NT2/D1 (cell line): ENCODE data around the gene ING5.

Experiments used
- DNase-seq: peaks from one replicate; pipeline ENCODE4 v3.0.0-alpha.2; 2011; ENCODE audit warnings: low read depth, low spot score
- H3K27me3 ChIP-seq: 2 replicates; pipeline ENCODE4 v1.6.0; 2011; ENCODE audit warnings: mild to moderate bottlenecking; ENCODE audit not compliant: insufficient read length, insufficient read depth
- H3K36me3 ChIP-seq: 2 replicates; pipeline ENCODE4 v1.6.1; 2011; ENCODE audit warnings: mild to moderate bottlenecking, low read length, mixed read lengths; ENCODE audit not compliant: insufficient read depth, insufficient read length
- H3K4me1 ChIP-seq: 2 replicates; pipeline ENCODE4 v1.5.1; 2011; ENCODE audit not compliant: insufficient read depth, insufficient read length
- H3K4me3 ChIP-seq: 2 replicates; pipeline ENCODE4 v1.5.1; 2011; ENCODE audit warnings: low read depth; ENCODE audit not compliant: insufficient read length
- H3K9ac ChIP-seq: 2 replicates; pipeline ENCODE4 v1.6.0; 2011; ENCODE audit warnings: low read depth; ENCODE audit not compliant: insufficient read length
- H3K9me3 ChIP-seq: 2 replicates; pipeline ENCODE4 v1.5.1; 2011; ENCODE audit warnings: mild to moderate bottlenecking, low read length; ENCODE audit not compliant: insufficient read depth
- SUZ12 ChIP-seq: IDR thresholded peaks from 2 replicates; pipeline ENCODE4 v1.6.1; 2011; ENCODE audit not compliant: insufficient read length, insufficient read depth; ENCODE audit errors: extremely low read depth
- YY1 ChIP-seq: IDR thresholded peaks from 2 replicates; pipeline ENCODE4 v1.6.1; 2011; ENCODE audit not compliant: insufficient read length, insufficient read depth
- ZNF274 ChIP-seq: IDR thresholded peaks from 2 replicates; pipeline ENCODE4 v1.6.1; 2011; ENCODE audit warnings: mild to moderate bottlenecking, low read depth, low read length

ING5 gene

DNA sequence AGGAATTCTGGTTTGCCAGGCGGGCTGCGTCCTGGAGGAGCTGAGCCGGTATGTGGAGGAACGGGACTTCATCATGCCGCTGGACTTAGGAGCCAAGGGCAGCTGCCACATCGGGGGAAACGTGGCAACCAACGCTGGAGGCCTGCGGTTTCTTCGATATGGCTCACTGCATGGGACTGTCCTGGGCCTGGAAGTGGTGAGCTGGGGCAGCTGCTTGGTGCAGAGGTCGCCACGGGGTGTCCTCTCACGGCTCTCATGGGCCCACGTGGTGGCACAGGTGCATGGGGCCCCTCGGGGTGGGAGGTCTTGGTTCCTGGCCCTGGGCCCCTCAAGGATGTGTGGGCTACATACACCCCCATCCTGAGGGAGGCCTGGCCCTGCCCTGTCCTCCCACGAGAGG lies 41.8 kb downstream of the ING5 start:
- DNase-seq = no peak
- peaks cover 38% of the 10 kb centered on the region for H3K36me3 ChIP-seq
- TF ChIP-seq YY1 (no peak), ZNF274 (no peak), SUZ12 (no peak)
- no peak overlapping the region for H3K4me3 ChIP-seq
- H3K9ac ChIP-seq = no peak overlapping the region
- H3K4me1 ChIP-seq = peaks cover 3% of the 10 kb centered on the region
- no peaks in the 10 kb centered on the region for H3K9me3 ChIP-seq
- H3K27me3 ChIP-seq = no peaks in the 10 kb centered on the region

DNA sequence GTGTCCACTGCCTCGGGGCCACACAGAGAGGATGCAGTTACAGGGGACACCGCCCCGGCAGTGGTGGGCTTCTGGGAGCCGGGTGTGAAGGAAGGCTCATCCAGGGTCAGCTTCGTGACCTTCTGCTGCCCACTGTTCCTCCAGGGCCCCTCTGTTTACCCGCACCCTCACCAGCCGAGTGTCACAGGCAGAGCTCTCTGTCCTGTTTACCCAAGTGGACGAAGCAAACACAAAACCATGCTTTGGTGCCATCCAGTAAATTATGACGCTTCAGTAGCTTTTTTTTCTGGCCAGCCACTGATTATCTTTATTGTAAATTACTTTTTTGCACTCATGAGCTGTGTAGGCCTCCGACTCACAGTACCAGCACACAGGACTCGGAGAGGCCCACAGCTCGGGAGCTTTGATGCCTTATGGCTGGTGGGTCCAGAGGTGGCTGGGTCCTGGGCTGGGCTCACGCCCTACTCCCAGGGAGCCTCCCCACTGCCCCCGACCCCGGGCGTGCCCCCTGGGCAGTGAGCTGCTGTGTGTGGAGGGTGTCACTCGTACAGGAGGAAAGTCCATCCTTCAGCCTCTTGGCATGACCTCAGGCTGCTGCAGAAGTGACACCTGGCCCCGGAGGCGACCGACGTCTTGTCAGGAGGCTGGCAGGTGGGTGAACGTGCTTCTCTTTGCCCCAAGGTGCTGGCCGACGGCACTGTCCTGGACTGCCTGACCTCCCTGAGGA lies 42.4 kb downstream of the ING5 start:
- Histone ChIP-seq H3K4me3 (no peak overlapping the region), H3K27me3 (no peaks in the 10 kb centered on the region), H3K9me3 (no peaks in the 10 kb centered on the region), H3K4me1 (peaks cover 3% of the 10 kb centered on the region), H3K9ac (no peak overlapping the region), H3K36me3 (peaks cover 38% of the 10 kb centered on the region)
- DNase-seq = no peak
- TF ChIP-seq SUZ12 (no peak), YY1 (no peak), ZNF274 (no peak)

DNA sequence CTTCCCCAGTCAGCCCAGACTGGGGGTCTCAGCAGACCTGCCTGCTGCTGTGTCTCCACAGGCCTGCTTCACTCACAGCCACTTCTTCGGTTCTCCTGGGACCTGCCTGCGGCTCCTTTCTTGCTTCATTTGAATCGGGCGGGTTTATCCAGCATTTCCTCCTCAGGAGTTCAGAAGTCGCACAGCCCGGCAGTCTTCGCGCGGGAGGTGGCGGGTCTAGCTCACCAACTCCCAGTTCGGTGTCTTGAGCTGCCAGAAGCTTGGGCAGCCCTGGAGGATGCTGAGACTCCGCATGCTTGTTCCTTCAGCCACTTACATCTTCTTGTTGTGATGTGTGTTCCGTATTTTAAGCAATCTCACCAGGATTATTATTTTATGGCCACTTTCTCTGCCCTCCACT lies 43.4 kb downstream of the ING5 start:
- Histone ChIP-seq H3K36me3 (peaks cover 44% of the 10 kb centered on the region), H3K27me3 (no peaks in the 10 kb centered on the region), H3K4me3 (no peak overlapping the region), H3K4me1 (peaks cover 3% of the 10 kb centered on the region), H3K9me3 (no peaks in the 10 kb centered on the region), H3K9ac (no peak overlapping the region)
- no peak for DNase-seq
- TF ChIP-seq YY1 (no peak), ZNF274 (no peak), SUZ12 (no peak)

DNA sequence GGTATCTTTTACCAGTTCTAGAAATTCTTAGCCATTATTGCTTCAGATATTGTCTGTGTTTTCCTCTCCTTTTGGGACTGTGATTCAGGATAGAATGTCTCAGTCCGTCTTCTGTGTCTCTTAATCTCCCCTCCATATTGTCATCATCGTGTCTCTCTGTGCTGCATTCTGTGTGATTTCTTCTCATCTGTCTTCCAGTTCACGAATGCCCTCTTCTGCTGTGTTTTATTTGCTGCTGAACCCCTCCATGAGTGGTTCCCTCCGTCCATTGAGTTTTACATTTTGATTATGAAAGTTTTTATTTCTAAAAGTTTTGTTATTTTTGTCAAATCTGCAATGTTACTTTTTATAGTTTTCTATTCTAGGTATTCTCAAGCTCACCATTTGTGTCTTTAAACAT lies 44.2 kb downstream of the ING5 start:
- H3K9me3 ChIP-seq = no peaks in the 10 kb centered on the region
- peaks cover 43% of the 10 kb centered on the region for H3K36me3 ChIP-seq
- DNase-seq = no peak
- H3K4me1 ChIP-seq = peaks cover 3% of the 10 kb centered on the region
- no peak overlapping the region for H3K9ac ChIP-seq
- no peaks in the 10 kb centered on the region for H3K27me3 ChIP-seq
- no peak overlapping the region for H3K4me3 ChIP-seq
- TF ChIP-seq ZNF274 (no peak), SUZ12 (no peak), YY1 (no peak)

DNA sequence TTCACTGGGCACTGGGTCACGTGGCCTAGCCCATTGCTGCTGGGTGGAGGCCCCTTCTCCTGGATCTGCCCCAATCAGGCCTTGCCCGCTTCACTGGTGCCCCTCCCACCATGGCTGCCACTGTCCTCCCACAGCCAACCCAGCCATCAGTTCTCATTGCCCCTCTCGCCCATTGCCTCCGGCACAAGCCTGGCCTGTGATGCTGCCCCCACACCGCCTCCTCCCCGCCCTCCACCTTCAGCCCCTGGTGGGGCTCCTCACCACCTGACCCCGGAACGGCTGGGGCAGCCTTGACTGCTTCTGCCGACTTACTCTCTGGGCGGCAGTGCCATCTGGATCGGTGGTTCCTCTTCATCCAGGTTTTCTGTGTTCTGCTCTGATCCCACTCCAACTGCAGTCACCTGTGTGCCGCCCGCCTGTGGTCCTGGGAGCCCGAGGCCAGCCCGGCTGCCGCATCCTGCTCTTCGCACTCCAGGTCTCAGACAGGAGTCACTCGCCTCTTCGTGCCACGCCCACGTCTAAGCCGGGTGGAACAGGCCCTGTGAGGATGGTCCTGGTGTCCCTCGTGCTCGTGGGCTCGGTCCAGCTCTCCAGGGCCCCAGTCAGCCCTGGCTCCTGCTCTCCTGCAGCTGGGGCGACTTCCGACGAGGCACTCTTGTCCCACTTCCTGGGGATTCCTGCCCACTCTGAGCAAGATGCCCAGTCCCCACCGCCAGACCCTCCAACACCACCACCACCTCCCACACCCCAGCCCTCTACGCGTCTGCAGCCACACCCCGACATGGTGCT lies 46.8 kb downstream of the ING5 start:
- no peak overlapping the region for H3K4me3 ChIP-seq
- H3K27me3 ChIP-seq = no peaks in the 10 kb centered on the region
- DNase-seq = no peak
- H3K9me3 ChIP-seq = no peaks in the 10 kb centered on the region
- H3K36me3 ChIP-seq = peaks cover 55% of the 10 kb centered on the region
- no peak overlapping the region for H3K9ac ChIP-seq
- H3K4me1 ChIP-seq = no peaks in the 10 kb centered on the region
- TF ChIP-seq YY1 = no peak
- TF ChIP-seq SUZ12 = no peak
- TF ChIP-seq ZNF274 = no peak

DNA sequence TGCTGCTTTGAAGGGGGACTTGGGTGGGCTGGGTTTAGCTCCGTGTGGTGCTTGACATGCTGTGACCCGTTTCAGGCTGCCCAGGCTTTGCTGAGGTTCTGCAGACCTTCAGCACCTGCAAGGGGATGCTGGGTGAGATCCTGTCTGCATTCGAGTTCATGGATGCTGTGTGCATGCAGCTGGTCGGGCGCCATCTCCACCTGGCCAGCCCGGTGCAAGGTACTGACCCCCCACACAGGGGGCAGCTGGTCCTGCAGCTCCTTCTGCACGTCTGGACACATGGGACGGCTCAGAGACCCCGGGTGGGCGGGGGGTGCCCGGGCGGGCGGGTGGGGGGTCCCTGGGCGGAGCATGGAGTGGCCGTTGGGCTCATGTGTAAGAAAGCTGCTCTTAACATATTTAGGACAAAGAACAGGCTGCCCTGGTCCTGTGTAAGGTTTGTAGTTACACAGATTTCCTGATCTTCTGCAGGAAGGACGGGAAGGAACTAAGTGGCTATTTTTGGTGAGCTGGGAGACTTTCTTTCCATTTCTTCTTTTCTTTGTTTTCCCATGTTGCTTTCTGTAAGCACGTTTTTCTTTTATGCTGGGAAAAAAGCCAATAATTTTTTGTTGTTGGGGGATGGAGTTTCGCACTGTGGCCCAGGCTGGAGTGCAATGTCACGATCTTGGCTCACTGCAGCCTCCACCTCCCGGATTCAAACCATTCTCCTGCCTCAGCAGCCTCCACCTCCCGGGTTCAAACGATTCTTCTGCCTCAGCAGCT lies 48.4 kb downstream of the ING5 start:
- TF ChIP-seq YY1 (no peak), ZNF274 (no peak), SUZ12 (no peak)
- H3K9ac ChIP-seq = no peak overlapping the region
- peaks cover 51% of the 10 kb centered on the region for H3K36me3 ChIP-seq
- DNase-seq = no peak
- H3K27me3 ChIP-seq = no peaks in the 10 kb centered on the region
- no peaks in the 10 kb centered on the region for H3K4me1 ChIP-seq
- H3K9me3 ChIP-seq = no peaks in the 10 kb centered on the region
- no peak overlapping the region for H3K4me3 ChIP-seq

DNA sequence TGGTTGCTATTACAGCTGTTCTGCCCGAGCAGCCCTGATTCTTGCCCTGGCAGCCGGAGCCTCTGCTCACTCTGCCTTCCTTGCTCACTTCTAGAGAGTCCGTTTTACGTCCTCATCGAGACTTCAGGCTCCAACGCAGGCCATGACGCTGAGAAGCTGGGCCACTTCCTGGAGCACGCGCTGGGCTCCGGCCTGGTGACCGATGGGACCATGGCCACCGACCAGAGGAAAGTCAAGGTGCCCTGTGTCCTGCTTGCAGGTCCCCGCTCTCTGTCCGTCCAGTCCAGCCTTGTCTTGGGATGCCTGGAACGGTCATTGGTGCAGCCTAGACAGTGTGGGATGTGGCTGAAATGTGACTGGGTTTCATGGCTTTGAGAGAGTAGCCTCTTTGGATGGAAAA lies 49.3 kb downstream of the ING5 start:
- Histone ChIP-seq H3K4me1 (no peaks in the 10 kb centered on the region), H3K9ac (no peak overlapping the region), H3K9me3 (no peaks in the 10 kb centered on the region), H3K36me3 (peaks cover 58% of the 10 kb centered on the region), H3K4me3 (no peak overlapping the region), H3K27me3 (no peaks in the 10 kb centered on the region)
- DNase-seq = no peak
- TF ChIP-seq YY1 (no peak), ZNF274 (no peak), SUZ12 (no peak)
